ENCODE results near the gene INTS2. TPM values are rescaled to one million over a fixed set of nuclear protein-coding genes. Genes with fewer than 3 reads are reported as not detected.

INTS2 gene
- total and polyA plus RNA-seq, 2 donors (not counting 1 experiment from before 2014, with no cell fraction given), result 3.5 to 19.5 TPM

Small RNAs within 50 kb of the gene (small RNA-seq; reads per million reads assigned to genes)
- not detected for gene RF00019 (ENCODE audit: insufficient read length, low read depth, low replicate concordance)

Other genes with a start within 250 kb of the INTS2 start
- 2.4 and 4.2 TPM in 2 replicates for gene BRIP1, start 64.5 kb downstream of the INTS2 start, total RNA-seq
- 0.69 and 0.89 TPM in 2 replicates for gene BRIP1, start 64.5 kb downstream of the INTS2 start, polyA plus RNA-seq
- 120 and 128 TPM in 2 replicates for gene MED13, start 137.3 kb upstream of the INTS2 start, total RNA-seq
- gene MED13, start 137.3 kb upstream of the INTS2 start, polyA plus RNA-seq, result 17.3 and 19.9 TPM in 2 replicates

Data from B cell (primary cell).